GM12878 (cell line): ENCODE data around the gene SPOCK1. TPM values are rescaled to one million over a fixed set of nuclear protein-coding genes. Genes with fewer than 3 reads are reported as not detected.

Source experiments
- EZH2 ChIP-seq: IDR thresholded peaks from 2 replicates; pipeline ENCODE4 v1.6.1; 2012; ENCODE audit warnings: low read depth, mild to moderate bottlenecking, control low read depth, inconsistent platforms, low read length, borderline replicate concordance; ENCODE audit not compliant: control insufficient read depth
- NFIC ChIP-seq: IDR thresholded peaks from 2 replicates; pipeline ENCODE4 v1.6.1; 2012; ENCODE audit warnings: low read depth, mild to moderate bottlenecking, inconsistent platforms, low read length, moderate library complexity
- NFYB ChIP-seq: IDR thresholded peaks from 2 replicates; pipeline ENCODE4 v1.6.1; 2011; ENCODE audit warnings: low read depth, mild to moderate bottlenecking, low read length, improper control_type of control experiment, moderate library complexity; ENCODE audit not compliant: insufficient read depth
- SREBF2 ChIP-seq: IDR thresholded peaks from 2 replicates; pipeline ENCODE4 v1.6.1; 2012; ENCODE audit warnings: mild to moderate bottlenecking, low read length
- TBL1XR1 ChIP-seq: IDR thresholded peaks from 2 replicates; pipeline ENCODE4 v1.6.1; 2012; ENCODE audit warnings: low read depth, low read length, improper control_type of control experiment
- ZSCAN29 ChIP-seq: fragments of 450-650 bp; IDR thresholded peaks from 2 replicates; pipeline ENCODE4 v1.6.1; 2017; ENCODE audit warnings: mild to moderate bottlenecking, moderate library complexity
- polyA plus RNA-seq, 11 experiments: library from polyadenylated mRNA; depleted of rRNA in 4 of 11; unstranded in 6 of 11; stranded (reverse) in 5 of 11; fragments of >200 nt; fragmentation: Nextera tagmentation in 4 of 11; fragmentation: Illumina TruSeq in 1 of 11; extraction: Ambion mirVana in 4 of 11; extraction: Trizol in 1 of 11; gene quantifications; 1 replicate in 1 of 11; 2 replicates in 10 of 11; pipeline versions ENCODE4 v1.2.1 to v1.2.3, GENCODE V29; 2011 to 2016; ENCODE audit warnings: inconsistent platforms in 2 of 11, missing spikeins in 2 of 11, low read depth in 1 of 11
- total RNA-seq, 4 experiments: library from RNA; depleted of rRNA in 3 of 4; stranded (reverse); fragments of >200 nt in 3 of 4; fragmentation: Illumina TruSeq in 1 of 4; extraction: Trizol in 1 of 4; gene quantifications; 2 replicates each; pipeline versions ENCODE4 v1.2.1 to v1.2.3, GENCODE V29; 2013 to 2021
- TF ChIP-seq, protein P1 (sequence below): IDR thresholded peaks from 2 replicates; pipeline ENCODE4 v1.6.1; 2012; ENCODE audit warnings: mild to moderate bottlenecking, low read depth, low read length
- TF ChIP-seq, protein P2 (sequence below): fragments of 450-650 bp; IDR thresholded peaks from 2 replicates; pipeline ENCODE4 v1.6.1; 2017; ENCODE audit warnings: mild to moderate bottlenecking
- TF ChIP-seq, protein P3 (sequence below): IDR thresholded peaks from 2 replicates; pipeline ENCODE4 v1.6.1; 2011; ENCODE audit warnings: mild to moderate bottlenecking, low read depth, low read length, moderate library complexity; ENCODE audit not compliant: insufficient replicate concordance

Gene SPOCK1
- total and polyA plus RNA-seq, 10 of the 15 experiments (the other 5 are each of a cell fraction or from before 2014, with no cell fraction given): 0.06 to 0.68 (median 0.25) TPM; not detected in 3

DNA sequence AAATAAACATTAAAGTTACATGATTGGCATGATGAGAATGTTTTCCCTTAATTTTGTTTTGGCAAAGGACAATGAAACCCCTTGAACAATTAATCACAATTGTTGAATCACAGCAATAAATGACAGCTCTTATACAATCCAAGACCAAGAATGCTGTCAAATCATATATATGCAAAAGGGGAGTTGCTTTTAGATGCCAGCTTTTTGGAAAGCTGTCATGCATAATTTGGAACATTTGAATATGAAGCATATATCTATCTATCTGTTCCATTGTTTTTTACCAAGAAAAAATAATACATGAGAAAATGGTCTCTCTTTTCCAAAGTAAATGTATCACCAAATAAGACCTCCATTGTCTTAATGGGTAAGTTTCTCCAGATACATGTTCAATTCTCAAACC is 44.5 kb downstream of the SPOCK1 start (continued):
- TF ChIP-seq, protein P1, sequence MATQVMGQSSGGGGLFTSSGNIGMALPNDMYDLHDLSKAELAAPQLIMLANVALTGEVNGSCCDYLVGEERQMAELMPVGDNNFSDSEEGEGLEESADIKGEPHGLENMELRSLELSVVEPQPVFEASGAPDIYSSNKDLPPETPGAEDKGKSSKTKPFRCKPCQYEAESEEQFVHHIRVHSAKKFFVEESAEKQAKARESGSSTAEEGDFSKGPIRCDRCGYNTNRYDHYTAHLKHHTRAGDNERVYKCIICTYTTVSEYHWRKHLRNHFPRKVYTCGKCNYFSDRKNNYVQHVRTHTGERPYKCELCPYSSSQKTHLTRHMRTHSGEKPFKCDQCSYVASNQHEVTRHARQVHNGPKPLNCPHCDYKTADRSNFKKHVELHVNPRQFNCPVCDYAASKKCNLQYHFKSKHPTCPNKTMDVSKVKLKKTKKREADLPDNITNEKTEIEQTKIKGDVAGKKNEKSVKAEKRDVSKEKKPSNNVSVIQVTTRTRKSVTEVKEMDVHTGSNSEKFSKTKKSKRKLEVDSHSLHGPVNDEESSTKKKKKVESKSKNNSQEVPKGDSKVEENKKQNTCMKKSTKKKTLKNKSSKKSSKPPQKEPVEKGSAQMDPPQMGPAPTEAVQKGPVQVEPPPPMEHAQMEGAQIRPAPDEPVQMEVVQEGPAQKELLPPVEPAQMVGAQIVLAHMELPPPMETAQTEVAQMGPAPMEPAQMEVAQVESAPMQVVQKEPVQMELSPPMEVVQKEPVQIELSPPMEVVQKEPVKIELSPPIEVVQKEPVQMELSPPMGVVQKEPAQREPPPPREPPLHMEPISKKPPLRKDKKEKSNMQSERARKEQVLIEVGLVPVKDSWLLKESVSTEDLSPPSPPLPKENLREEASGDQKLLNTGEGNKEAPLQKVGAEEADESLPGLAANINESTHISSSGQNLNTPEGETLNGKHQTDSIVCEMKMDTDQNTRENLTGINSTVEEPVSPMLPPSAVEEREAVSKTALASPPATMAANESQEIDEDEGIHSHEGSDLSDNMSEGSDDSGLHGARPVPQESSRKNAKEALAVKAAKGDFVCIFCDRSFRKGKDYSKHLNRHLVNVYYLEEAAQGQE: no peak
- TF ChIP-seq ZSCAN29: no peak
- no peak for TF ChIP-seq NFYB
- TF ChIP-seq, protein P2, sequence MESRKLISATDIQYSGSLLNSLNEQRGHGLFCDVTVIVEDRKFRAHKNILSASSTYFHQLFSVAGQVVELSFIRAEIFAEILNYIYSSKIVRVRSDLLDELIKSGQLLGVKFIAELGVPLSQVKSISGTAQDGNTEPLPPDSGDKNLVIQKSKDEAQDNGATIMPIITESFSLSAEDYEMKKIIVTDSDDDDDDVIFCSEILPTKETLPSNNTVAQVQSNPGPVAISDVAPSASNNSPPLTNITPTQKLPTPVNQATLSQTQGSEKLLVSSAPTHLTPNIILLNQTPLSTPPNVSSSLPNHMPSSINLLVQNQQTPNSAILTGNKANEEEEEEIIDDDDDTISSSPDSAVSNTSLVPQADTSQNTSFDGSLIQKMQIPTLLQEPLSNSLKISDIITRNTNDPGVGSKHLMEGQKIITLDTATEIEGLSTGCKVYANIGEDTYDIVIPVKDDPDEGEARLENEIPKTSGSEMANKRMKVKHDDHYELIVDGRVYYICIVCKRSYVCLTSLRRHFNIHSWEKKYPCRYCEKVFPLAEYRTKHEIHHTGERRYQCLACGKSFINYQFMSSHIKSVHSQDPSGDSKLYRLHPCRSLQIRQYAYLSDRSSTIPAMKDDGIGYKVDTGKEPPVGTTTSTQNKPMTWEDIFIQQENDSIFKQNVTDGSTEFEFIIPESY: no peak
- TF ChIP-seq, protein P3, sequence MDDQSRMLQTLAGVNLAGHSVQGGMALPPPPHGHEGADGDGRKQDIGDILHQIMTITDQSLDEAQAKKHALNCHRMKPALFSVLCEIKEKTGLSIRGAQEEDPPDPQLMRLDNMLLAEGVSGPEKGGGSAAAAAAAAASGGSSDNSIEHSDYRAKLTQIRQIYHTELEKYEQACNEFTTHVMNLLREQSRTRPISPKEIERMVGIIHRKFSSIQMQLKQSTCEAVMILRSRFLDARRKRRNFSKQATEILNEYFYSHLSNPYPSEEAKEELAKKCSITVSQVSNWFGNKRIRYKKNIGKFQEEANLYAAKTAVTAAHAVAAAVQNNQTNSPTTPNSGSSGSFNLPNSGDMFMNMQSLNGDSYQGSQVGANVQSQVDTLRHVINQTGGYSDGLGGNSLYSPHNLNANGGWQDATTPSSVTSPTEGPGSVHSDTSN: no peak
- TF ChIP-seq SREBF2: no peak
- TF ChIP-seq TBL1XR1: no peak
- TF ChIP-seq NFIC: no peak
- TF ChIP-seq EZH2: no peak
- TF ChIP-seq, all 136 proteins: peak for 0
